HepG2 (cell line): Measurements from ENCODE around the gene TNFAIP3.

Experiments used
- ATF3 ChIP-seq: sonication (generic); formaldehyde crosslinking; IDR thresholded peaks from 2 replicates; pipeline ENCODE4 v1.4.0; 2020; ENCODE audit warnings: missing genetic modification reagents
- CTCF ChIP-seq: sonication (generic); formaldehyde crosslinking; IDR thresholded peaks from 2 replicates; pipeline ENCODE4 v1.5.0; 2020; ENCODE audit warnings: mild to moderate bottlenecking, missing genetic modification reagents, moderate library complexity
- EP300 ChIP-seq, 3 experiments: sonication (generic) in 1 of 3; formaldehyde crosslinking in 1 of 3; IDR thresholded peaks; 2 replicates each; pipeline versions ENCODE4 v1.5.1 to v1.6.1; 2011 to 2020; ENCODE audit warnings: low read depth in 2 of 3, low read length in 2 of 3, borderline replicate concordance in 1 of 3, improper control_type of control experiment in 1 of 3, mild to moderate bottlenecking in 1 of 3, missing genetic modification reagents in 1 of 3, moderate library complexity in 1 of 3
- NR3C1 ChIP-seq: sonication (generic); formaldehyde crosslinking; IDR thresholded peaks from 2 replicates; pipeline ENCODE4 v1.4.0; 2020; ENCODE audit warnings: missing genetic modification reagents
- THAP7 ChIP-seq: sonication (generic); formaldehyde crosslinking; IDR thresholded peaks from 2 replicates; pipeline ENCODE4 v1.8.1; 2023; ENCODE audit warnings: mild to moderate bottlenecking, missing genetic modification reagents
- ZBTB7B ChIP-seq: sonication (generic); formaldehyde crosslinking; IDR thresholded peaks from 2 replicates; pipeline ENCODE4 v1.4.0; 2020; ENCODE audit warnings: missing genetic modification reagents
- ZMYM3 ChIP-seq: sonication (generic); formaldehyde crosslinking; IDR thresholded peaks from 2 replicates; pipeline ENCODE4 v1.5.1; 2020; ENCODE audit warnings: mild to moderate bottlenecking, missing genetic modification reagents
- ZNF3 ChIP-seq: IDR thresholded peaks from 2 replicates; pipeline ENCODE4 v1.7.0; 2017; ENCODE audit warnings: inconsistent platforms

- TF ChIP-seq EP300 (IDR thresholded peaks at IDR 0.05; ENCODE audit: low read depth in 2 of 2, low read length in 2 of 2) = no peak
- TF ChIP-seq EP300 (CRISPR knock-in tag; IDR thresholded peaks at IDR 0.05; ENCODE audit: borderline replicate concordance) = no peak
- no peak for TF ChIP-seq THAP7 (CRISPR knock-in tag)
- TF ChIP-seq ATF3 (CRISPR knock-in tag) = no peak
- no peak for TF ChIP-seq ZMYM3
- no peak for TF ChIP-seq ZNF3 (CRISPR knock-in tag)
- TF ChIP-seq CTCF (CRISPR knock-in tag) = no peak
- TF ChIP-seq ZBTB7B (CRISPR knock-in tag) = no peak
- no peak for TF ChIP-seq NR3C1 (CRISPR knock-in tag)
Observed at GRCh38 chr6:137871831-137872454, 4.9 kb downstream of the TNFAIP3 start.
